Hepatocyte (in vitro differentiated cells): ENCODE measurements around the gene CEP83. TPM values are rescaled to one million over a fixed set of nuclear protein-coding genes. Genes with fewer than 3 reads are reported as not detected.

Experiments
- DNase-seq: peaks from one replicate; pipeline ENCODE4 v3.0.0-alpha.2; 2016; ENCODE audit warnings: low spot score
- H2AFZ ChIP-seq: fragments of 200-600 bp; sonication (generic); 2 replicates; pipeline ENCODE4 v1.6.0; 2016; ENCODE audit warnings: antibody characterized with exemption, mild to moderate bottlenecking
- H3K27ac ChIP-seq: fragments of 200-600 bp; sonication (generic); 2 replicates; pipeline ENCODE4 v1.5.1; 2016; ENCODE audit warnings: mild to moderate bottlenecking
- H3K27me3 ChIP-seq: fragments of 200-600 bp; sonication (generic); 2 replicates; pipeline ENCODE4 v1.6.1; 2016
- H3K36me3 ChIP-seq: fragments of 200-600 bp; sonication (generic); replicated peaks from 2 replicates; pipeline ENCODE4 v1.5.1; 2016; ENCODE audit warnings: low read depth; ENCODE audit not compliant: insufficient read depth
- H3K4me1 ChIP-seq: fragments of 200-600 bp; sonication (generic); 2 replicates; pipeline ENCODE4 v1.5.1; 2016; ENCODE audit warnings: mild to moderate bottlenecking, moderate library complexity; ENCODE audit not compliant: insufficient read depth
- H3K4me2 ChIP-seq: fragments of 200-600 bp; sonication (generic); 2 replicates; pipeline ENCODE4 v1.6.0; 2016
- H3K4me3 ChIP-seq: fragments of 200-600 bp; sonication (generic); 2 replicates; pipeline ENCODE4 v1.5.1; 2016; ENCODE audit warnings: mild to moderate bottlenecking
- H3K79me2 ChIP-seq: fragments of 200-600 bp; sonication (generic); 2 replicates; pipeline ENCODE4 v1.6.0; 2017; ENCODE audit warnings: mild to moderate bottlenecking
- H3K9me2 ChIP-seq: fragments of 200-600 bp; sonication (generic); replicated peaks from 2 replicates; pipeline ENCODE4 v1.6.0; 2017; ENCODE audit warnings: mild to moderate bottlenecking; ENCODE audit not compliant: insufficient read depth
- H3K9me3 ChIP-seq: fragments of 200-600 bp; sonication (generic); 2 replicates; pipeline ENCODE4 v1.5.1; 2016; ENCODE audit warnings: low read depth, mild to moderate bottlenecking
- H4K20me1 ChIP-seq: fragments of 200-600 bp; sonication (generic); 2 replicates; pipeline ENCODE4 v1.6.0; 2016; ENCODE audit warnings: mild to moderate bottlenecking; ENCODE audit not compliant: insufficient read depth, poor library complexity, severe bottlenecking
- EZH2 ChIP-seq: fragments of 200-600 bp; sonication (generic); IDR thresholded peaks from 2 replicates; pipeline ENCODE4 v1.6.1; 2016; ENCODE audit warnings: antibody characterized with exemption, mild to moderate bottlenecking, borderline replicate concordance
- EZH2phosphoT487 ChIP-seq: fragments of 200-600 bp; sonication (generic); IDR thresholded peaks from one replicate; pipeline ENCODE4 v1.6.1; 2018; ENCODE audit warnings: antibody characterized with exemption, mild to moderate bottlenecking, low read depth, moderate library complexity; ENCODE audit not compliant: unreplicated experiment, severe bottlenecking
- WGBS: methylation state at CpG from one replicate; pipeline ENCODE4 v1.1.6; 2016; ENCODE audit warnings: low lambda C conversion rate; ENCODE audit errors: missing lambda C conversion rate; 5-methylcytosine and 5-hydroxymethylcytosine counted together
- polyA plus RNA-seq: library from polyadenylated mRNA; unstranded; fragments of >200 nt; fragmentation: Nextera tagmentation; extraction: Ambion mirVana; gene quantifications from 2 replicates; pipeline ENCODE4 v1.2.1, GENCODE V29; 2016
- total RNA-seq: library from RNA; depleted of rRNA; stranded (reverse); fragments of >200 nt; gene quantifications from 2 replicates; pipeline ENCODE4 v1.2.3, GENCODE V29; 2014
- TF ChIP-seq, protein P1 (sequence below): fragments of 200-600 bp; sonication (generic); IDR thresholded peaks from 2 replicates; pipeline ENCODE4 v1.5.1; 2016; ENCODE audit warnings: antibody characterized with exemption, mild to moderate bottlenecking; ENCODE audit not compliant: poor library complexity

Gene CEP83
- total and polyA plus RNA-seq, 2 experiments from 2014 or later: 3.7 to 20.1 TPM

GRCh38 chr12:94262228-94263010 is 197.2 kb downstream of the CEP83 start:
- Histone ChIP-seq H3K9me3 (no peaks in the 10 kb centered on the region), H3K27ac (peak overlapping the region; percentile 82), H2AFZ (no peak overlapping the region), H3K79me2 (no peaks in the 10 kb centered on the region), H3K36me3 (no peaks in the 10 kb centered on the region), H3K4me2 (peak overlapping the region; percentile 65), H3K27me3 (no peaks in the 10 kb centered on the region), H3K9me2 (no peaks in the 10 kb centered on the region), H3K4me3 (no peak overlapping the region), H3K4me1 (peaks cover 22% of the 10 kb centered on the region), H4K20me1 (no peaks in the 10 kb centered on the region)
- no peak for TF ChIP-seq EZH2phosphoT487
- no peak for TF ChIP-seq EZH2
- TF ChIP-seq, protein P1, sequence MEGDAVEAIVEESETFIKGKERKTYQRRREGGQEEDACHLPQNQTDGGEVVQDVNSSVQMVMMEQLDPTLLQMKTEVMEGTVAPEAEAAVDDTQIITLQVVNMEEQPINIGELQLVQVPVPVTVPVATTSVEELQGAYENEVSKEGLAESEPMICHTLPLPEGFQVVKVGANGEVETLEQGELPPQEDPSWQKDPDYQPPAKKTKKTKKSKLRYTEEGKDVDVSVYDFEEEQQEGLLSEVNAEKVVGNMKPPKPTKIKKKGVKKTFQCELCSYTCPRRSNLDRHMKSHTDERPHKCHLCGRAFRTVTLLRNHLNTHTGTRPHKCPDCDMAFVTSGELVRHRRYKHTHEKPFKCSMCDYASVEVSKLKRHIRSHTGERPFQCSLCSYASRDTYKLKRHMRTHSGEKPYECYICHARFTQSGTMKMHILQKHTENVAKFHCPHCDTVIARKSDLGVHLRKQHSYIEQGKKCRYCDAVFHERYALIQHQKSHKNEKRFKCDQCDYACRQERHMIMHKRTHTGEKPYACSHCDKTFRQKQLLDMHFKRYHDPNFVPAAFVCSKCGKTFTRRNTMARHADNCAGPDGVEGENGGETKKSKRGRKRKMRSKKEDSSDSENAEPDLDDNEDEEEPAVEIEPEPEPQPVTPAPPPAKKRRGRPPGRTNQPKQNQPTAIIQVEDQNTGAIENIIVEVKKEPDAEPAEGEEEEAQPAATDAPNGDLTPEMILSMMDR: no peak
- 57% methylated on average over 17 of the region's 17 CpGs for WGBS
- DNase-seq: peak; percentile 91

DNA sequence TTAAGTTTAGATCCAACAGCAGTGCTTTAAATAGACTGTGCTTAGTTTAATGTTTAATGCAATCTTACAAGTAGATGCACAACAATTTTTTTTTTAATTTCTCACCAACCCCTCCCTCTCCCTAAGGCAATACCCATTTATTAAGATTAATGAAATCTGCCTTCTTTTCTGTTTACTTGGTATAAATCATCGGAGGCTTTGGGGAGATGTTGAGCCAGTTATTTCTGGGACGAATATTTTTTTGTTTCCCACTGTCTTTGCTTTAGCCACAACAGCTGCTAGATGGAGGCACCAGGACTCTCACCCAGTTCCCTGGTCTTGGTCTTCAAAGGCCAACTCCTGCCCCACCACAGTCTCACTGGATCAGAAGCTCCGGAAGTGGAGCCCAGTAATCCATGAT is 197.9 kb downstream of the CEP83 start:
- TF ChIP-seq EZH2phosphoT487: no peak
- TF ChIP-seq, protein P1: no peak
- no peak for TF ChIP-seq EZH2
- Histone ChIP-seq H3K79me2 (no peaks in the 10 kb centered on the region), H3K9me3 (no peaks in the 10 kb centered on the region), H4K20me1 (no peaks in the 10 kb centered on the region), H3K4me1 (peaks cover 22% of the 10 kb centered on the region), H3K9me2 (no peaks in the 10 kb centered on the region), H3K4me2 (peak overlapping the region; percentile 38), H2AFZ (no peak overlapping the region), H3K27ac (peak overlapping the region; percentile 75), H3K36me3 (no peaks in the 10 kb centered on the region), H3K4me3 (no peak overlapping the region), H3K27me3 (no peaks in the 10 kb centered on the region)
- WGBS: 74% methylated on average over 3 of the region's 3 CpGs
- DNase-seq: no peak

- peaks cover 22% of the 10 kb centered on the region for H3K4me1 ChIP-seq
- no peaks in the 10 kb centered on the region for H4K20me1 ChIP-seq
- H2AFZ ChIP-seq: no peak overlapping the region
- no peaks in the 10 kb centered on the region for H3K27me3 ChIP-seq
- no peaks in the 10 kb centered on the region for H3K36me3 ChIP-seq
- H3K4me2 ChIP-seq: no peak overlapping the region
- WGBS: 54% methylated on average over 2 of the region's 2 CpGs
- no peak overlapping the region for H3K4me3 ChIP-seq
- peak overlapping the region; percentile 75 for H3K27ac ChIP-seq
- H3K9me2 ChIP-seq: no peaks in the 10 kb centered on the region
- H3K79me2 ChIP-seq: no peaks in the 10 kb centered on the region
- DNase-seq: no peak
- TF ChIP-seq, protein P1: no peak
- TF ChIP-seq EZH2: no peak
- no peak for TF ChIP-seq EZH2phosphoT487
- H3K9me3 ChIP-seq: no peaks in the 10 kb centered on the region
Observed at GRCh38 chr12:94261119-94261518, 198.5 kb downstream of the CEP83 start.
